Activated naive CD8-positive, alpha-beta T cell (primary cell): ENCODE data around the gene BRIX1.
"Not testable (repeated sequence)": the region's sequence is repeated elsewhere in the genome, so short reads cannot be mapped to it uniquely, and the experiment has no call there.

Experiments used
- H3K27ac Mint-ChIP-seq: one replicate; pipeline ENCODE4 v1.8.0; 2021; ENCODE audit warnings: mixed read lengths
- H3K27me3 Mint-ChIP-seq: one replicate; pipeline ENCODE4 v1.8.0; 2021; ENCODE audit warnings: mixed read lengths
- H3K36me3 Mint-ChIP-seq: one replicate; pipeline ENCODE4 v1.8.0; 2021; ENCODE audit warnings: mixed read lengths
- H3K4me1 Mint-ChIP-seq: one replicate; pipeline ENCODE4 v1.8.0; 2021; ENCODE audit warnings: low read depth, mixed read lengths
- H3K4me3 Mint-ChIP-seq: one replicate; pipeline ENCODE4 v1.8.0; 2021; ENCODE audit warnings: mild to moderate bottlenecking, mixed read lengths
- H3K9me3 Mint-ChIP-seq: one replicate; pipeline ENCODE4 v1.8.0; 2021; ENCODE audit warnings: low read depth, mixed read lengths

The BRIX1 gene

DNA sequence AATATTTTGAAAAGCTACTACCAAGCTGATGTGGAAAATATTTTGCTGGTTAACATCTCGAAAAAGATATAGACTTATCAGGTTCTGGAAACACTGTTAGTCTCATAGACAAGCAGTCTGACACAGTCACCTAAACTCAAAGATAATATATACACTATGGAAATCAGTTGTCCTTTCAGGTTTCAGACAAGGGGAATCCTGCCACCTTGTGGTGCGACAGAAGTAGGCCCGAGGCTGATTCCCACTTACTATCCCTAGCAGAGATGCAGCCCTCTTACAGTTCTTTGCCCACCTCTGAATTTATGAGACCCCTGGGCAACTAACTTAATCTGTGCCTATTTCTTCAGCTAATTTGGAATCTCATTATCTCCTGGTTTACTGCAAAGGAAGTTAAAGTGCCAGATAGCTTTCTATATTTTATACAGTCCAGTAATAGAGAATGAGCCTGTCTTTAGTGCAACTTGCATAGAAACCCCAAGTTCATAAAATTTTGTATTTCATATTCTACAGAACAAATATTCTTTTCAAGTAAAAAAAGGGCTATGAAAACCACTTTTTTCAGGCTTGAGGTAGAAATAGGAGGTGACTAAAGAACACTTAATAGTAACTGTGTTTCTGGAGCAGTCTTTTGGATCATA is 17.1 kb upstream of the BRIX1 start:
- Mint-ChIP-seq H3K27ac (no peak overlapping the region), H3K27me3 (no peaks in the 10 kb centered on the region), H3K4me1 (no peaks in the 10 kb centered on the region), H3K9me3 (no peaks in the 10 kb centered on the region), H3K4me3 (no peak overlapping the region), H3K36me3 (peaks cover 3% of the 10 kb centered on the region)

GRCh38 chr5:34899066-34899465 is 16.4 kb upstream of the BRIX1 start:
- H3K27me3 Mint-ChIP-seq: no peaks in the 10 kb centered on the region
- no peaks in the 10 kb centered on the region for H3K4me1 Mint-ChIP-seq
- peaks cover 3% of the 10 kb centered on the region for H3K36me3 Mint-ChIP-seq
- H3K27ac Mint-ChIP-seq: no peak overlapping the region
- no peaks in the 10 kb centered on the region for H3K9me3 Mint-ChIP-seq
- H3K4me3 Mint-ChIP-seq: no peak overlapping the region

- Mint-ChIP-seq H3K4me1 (no peaks in the 10 kb centered on the region), H3K27me3 (no peaks in the 10 kb centered on the region), H3K27ac (no peak overlapping the region), H3K4me3 (no peak overlapping the region), H3K36me3 (peaks cover 3% of the 10 kb centered on the region), H3K9me3 (no peaks in the 10 kb centered on the region)
Observed at GRCh38 chr5:34900652-34901051, 14.9 kb upstream of the BRIX1 start.

GRCh38 chr5:34903260-34903659 is 12.3 kb upstream of the BRIX1 start:
- Mint-ChIP-seq H3K4me3 (no peak overlapping the region), H3K36me3 (no peaks in the 10 kb centered on the region), H3K27ac (no peak overlapping the region), H3K4me1 (no peaks in the 10 kb centered on the region), H3K9me3 (no peaks in the 10 kb centered on the region), H3K27me3 (no peaks in the 10 kb centered on the region)

GRCh38 chr5:34905564-34905963 is 9.9 kb upstream of the BRIX1 start:
- no peaks in the 10 kb centered on the region for H3K27me3 Mint-ChIP-seq
- H3K36me3 Mint-ChIP-seq: peaks cover 9% of the 10 kb centered on the region
- no peaks in the 10 kb centered on the region for H3K4me1 Mint-ChIP-seq
- H3K9me3 Mint-ChIP-seq: no peaks in the 10 kb centered on the region
- no peak overlapping the region for H3K27ac Mint-ChIP-seq
- H3K4me3 Mint-ChIP-seq: no peak overlapping the region

DNA sequence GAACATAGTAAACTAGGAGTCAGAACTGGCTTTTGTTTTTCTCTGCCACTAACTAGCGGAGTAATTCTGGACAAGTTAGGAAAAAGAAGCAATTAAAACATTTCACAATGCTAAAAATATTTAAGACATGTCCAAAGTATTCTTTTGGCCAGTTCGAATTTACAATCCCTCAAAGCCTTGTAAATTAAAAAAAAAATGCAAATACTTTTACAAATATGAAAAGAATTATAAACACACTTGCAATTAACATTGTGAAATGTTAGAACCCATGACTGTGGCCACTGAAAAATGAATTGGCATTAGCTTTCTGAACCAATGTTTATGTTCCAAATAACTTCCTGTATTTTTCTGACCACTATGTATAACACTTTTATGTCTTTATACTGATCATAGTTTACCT is 2.4 kb upstream of the BRIX1 start:
- H3K27me3 Mint-ChIP-seq: no peaks in the 10 kb centered on the region
- no peak overlapping the region for H3K27ac Mint-ChIP-seq
- H3K4me1 Mint-ChIP-seq: peaks cover 31% of the 10 kb centered on the region
- no peak overlapping the region for H3K4me3 Mint-ChIP-seq
- peaks cover 26% of the 10 kb centered on the region for H3K36me3 Mint-ChIP-seq
- H3K9me3 Mint-ChIP-seq: no peaks in the 10 kb centered on the region

DNA sequence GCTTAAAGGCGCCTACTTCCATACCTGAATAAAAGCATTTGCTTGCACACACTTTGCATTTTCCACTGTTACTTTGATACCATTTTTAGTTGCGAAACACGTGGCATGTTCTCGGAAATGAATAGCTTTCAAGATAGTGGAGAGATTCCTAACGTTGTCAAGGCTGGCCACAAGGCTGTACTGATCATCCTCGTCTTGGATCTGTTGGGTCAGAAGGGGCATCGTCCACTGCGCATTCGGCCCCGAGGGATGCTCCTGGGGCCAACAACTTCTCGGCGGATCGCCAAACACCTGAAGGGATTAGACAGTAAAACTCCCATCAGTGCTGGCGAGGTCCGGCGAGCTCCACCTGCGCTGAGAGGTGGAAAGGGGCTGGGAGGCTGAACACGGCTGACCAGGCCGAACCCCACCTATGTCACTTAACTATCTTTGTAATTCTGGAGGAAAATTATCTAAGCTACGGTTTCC is 806 bp upstream of the BRIX1 start:
- H3K4me3 Mint-ChIP-seq: no peak overlapping the region
- H3K9me3 Mint-ChIP-seq: no peaks in the 10 kb centered on the region
- peaks cover 20% of the 10 kb centered on the region for H3K36me3 Mint-ChIP-seq
- no peak overlapping the region for H3K27ac Mint-ChIP-seq
- H3K27me3 Mint-ChIP-seq: no peaks in the 10 kb centered on the region
- H3K4me1 Mint-ChIP-seq: peaks cover 33% of the 10 kb centered on the region

- Mint-ChIP-seq H3K4me1 (peaks cover 34% of the 10 kb centered on the region), H3K9me3 (no peaks in the 10 kb centered on the region), H3K36me3 (peaks cover 19% of the 10 kb centered on the region), H3K4me3 (no peak overlapping the region), H3K27me3 (no peaks in the 10 kb centered on the region), H3K27ac (no peak overlapping the region)
Observed at GRCh38 chr5:34915856-34916192, 313 bp downstream of the BRIX1 start.

DNA sequence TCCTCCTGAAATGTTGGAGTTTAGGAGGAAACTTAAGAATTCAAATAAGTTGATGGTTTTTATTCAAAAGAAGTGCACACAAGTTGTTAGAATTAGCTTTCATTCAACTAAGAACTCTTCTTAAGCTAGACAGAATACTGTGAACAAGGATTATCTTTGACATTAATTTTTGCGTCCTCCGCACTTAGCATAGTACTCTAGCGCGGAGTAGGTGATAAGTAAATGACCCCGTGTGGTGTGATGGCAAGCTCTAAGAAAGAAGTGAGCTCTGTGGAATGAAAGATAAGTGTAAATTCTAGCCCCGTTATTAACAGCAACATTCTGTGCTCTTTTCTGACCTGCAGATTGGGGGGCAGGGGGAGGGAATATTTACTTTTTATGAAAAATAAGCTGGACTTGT is 1.0 kb downstream of the BRIX1 start:
- Mint-ChIP-seq H3K4me1 (peaks cover 36% of the 10 kb centered on the region), H3K27me3 (no peaks in the 10 kb centered on the region), H3K36me3 (peaks cover 17% of the 10 kb centered on the region), H3K4me3 (no peak overlapping the region), H3K27ac (no peak overlapping the region), H3K9me3 (no peaks in the 10 kb centered on the region)

GRCh38 chr5:34918025-34918424 is 2.5 kb downstream of the BRIX1 start:
- Mint-ChIP-seq H3K36me3 (peaks cover 12% of the 10 kb centered on the region), H3K9me3 (no peaks in the 10 kb centered on the region), H3K27ac (no peak overlapping the region), H3K4me3 (no peak overlapping the region), H3K27me3 (no peaks in the 10 kb centered on the region), H3K4me1 (peaks cover 39% of the 10 kb centered on the region)

DNA sequence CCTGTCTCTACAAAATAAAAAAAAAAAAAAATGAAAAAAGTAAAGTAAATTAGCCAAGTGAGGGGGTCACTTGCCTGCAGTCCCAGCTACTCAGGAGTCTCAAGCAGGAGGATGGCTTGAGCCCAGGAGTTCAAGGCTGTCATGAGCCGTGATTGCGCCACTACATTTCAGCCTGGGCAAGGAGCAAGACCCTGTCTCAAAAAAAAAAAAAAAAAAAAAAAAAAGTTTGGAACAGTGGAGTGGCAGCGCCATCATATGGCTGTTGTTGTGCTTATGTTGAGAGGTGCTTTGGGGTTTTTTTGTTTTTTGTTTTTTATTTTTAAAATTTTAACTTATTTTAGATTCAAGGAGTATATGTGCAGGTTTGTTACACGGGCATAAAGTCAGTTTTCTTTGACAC is 3.6 kb downstream of the BRIX1 start:
- no peaks in the 10 kb centered on the region for H3K27me3 Mint-ChIP-seq
- H3K4me1 Mint-ChIP-seq: peaks cover 40% of the 10 kb centered on the region
- peaks cover 18% of the 10 kb centered on the region for H3K36me3 Mint-ChIP-seq
- H3K9me3 Mint-ChIP-seq: no peaks in the 10 kb centered on the region
- H3K27ac Mint-ChIP-seq: no peak overlapping the region
- no peak overlapping the region for H3K4me3 Mint-ChIP-seq

DNA sequence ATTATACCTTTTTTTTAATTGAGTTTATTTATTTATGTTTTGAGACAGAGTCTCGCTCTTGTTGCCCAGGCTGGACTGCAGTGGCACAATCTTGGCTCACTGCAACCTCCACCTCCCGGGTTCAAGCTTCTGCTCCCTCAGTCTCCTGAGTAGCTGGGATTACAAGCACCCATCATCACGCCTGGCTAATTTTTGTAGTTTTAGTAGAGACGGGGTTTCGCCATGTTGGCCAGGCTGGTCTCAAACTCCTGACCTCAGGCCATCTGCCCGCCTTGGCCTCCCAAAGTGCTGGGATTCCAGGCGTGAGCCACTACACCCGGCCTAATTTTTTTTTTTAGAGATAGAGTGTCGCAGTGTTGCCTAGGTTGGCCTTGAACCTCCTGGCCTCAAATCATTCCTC is 7.7 kb downstream of the BRIX1 start:
- peaks cover 15% of the 10 kb centered on the region for H3K36me3 Mint-ChIP-seq
- H3K27me3 Mint-ChIP-seq, H3K9me3 Mint-ChIP-seq: not testable (repeated sequence)
- H3K27ac Mint-ChIP-seq: peak overlapping the region; percentile 91
- peak overlapping the region; percentile 62 for H3K4me3 Mint-ChIP-seq
- H3K4me1 Mint-ChIP-seq: peaks cover 31% of the 10 kb centered on the region

GRCh38 chr5:34923694-34924461 is 8.4 kb downstream of the BRIX1 start:
- H3K9me3 Mint-ChIP-seq: no peaks in the 10 kb centered on the region
- no peaks in the 10 kb centered on the region for H3K27me3 Mint-ChIP-seq
- H3K36me3 Mint-ChIP-seq: peaks cover 15% of the 10 kb centered on the region
- peak overlapping the region; percentile 62 for H3K4me3 Mint-ChIP-seq
- H3K27ac Mint-ChIP-seq: peak overlapping the region; percentile 91
- H3K4me1 Mint-ChIP-seq: peaks cover 31% of the 10 kb centered on the region

DNA sequence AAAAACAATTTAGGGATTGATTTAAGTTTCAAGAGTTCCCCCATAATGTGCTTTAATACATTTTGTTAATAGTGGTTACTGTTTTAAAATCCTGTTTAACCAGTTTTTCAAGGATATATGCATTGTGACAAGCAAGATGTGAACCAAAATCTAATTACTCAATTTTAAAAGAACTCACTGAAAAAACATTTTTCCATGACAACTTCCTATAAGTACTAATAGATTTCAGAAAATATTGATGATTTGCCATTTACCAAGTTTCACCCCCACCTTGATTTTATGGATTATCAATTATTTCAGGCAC is 8.9 kb downstream of the BRIX1 start:
- Mint-ChIP-seq H3K27ac (peak overlapping the region; percentile 91), H3K4me3 (peak overlapping the region; percentile 61), H3K9me3 (no peaks in the 10 kb centered on the region), H3K36me3 (peaks cover 15% of the 10 kb centered on the region), H3K27me3 (no peaks in the 10 kb centered on the region), H3K4me1 (peaks cover 35% of the 10 kb centered on the region)

DNA sequence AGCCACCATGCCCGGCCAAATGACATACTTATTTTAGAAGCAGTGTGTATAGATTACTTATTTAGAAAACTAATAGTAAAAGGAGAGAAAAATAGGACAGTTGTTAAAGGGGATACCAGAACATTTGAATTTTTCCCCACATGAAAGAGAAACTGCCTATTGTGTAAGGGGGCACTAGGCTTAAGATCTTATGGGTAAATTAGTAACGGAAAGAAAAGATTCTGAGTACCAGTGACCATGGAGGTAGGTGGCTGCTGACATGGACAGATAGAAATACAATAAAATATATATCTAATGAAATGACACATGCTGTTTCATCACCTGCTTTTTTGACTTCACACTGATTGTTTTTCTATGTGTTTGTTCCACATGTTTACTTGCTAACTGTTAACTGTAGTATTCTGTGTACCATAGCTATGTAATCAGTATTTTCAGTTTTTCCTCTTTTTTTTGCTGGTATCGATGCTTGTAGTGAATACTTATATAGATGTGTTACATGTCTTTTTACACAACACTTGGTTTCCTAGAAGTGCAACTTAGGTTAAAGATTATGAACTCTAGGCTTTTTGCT is 10.9 kb downstream of the BRIX1 start:
- peaks cover 13% of the 10 kb centered on the region for H3K36me3 Mint-ChIP-seq
- peaks cover 43% of the 10 kb centered on the region for H3K4me1 Mint-ChIP-seq
- peak overlapping the region; percentile 58 for H3K27ac Mint-ChIP-seq
- H3K4me3 Mint-ChIP-seq: no peak overlapping the region
- H3K27me3 Mint-ChIP-seq: no peaks in the 10 kb centered on the region
- no peaks in the 10 kb centered on the region for H3K9me3 Mint-ChIP-seq

- H3K4me1 Mint-ChIP-seq: peaks cover 48% of the 10 kb centered on the region
- peaks cover 11% of the 10 kb centered on the region for H3K36me3 Mint-ChIP-seq
- no peaks in the 10 kb centered on the region for H3K9me3 Mint-ChIP-seq
- H3K27ac Mint-ChIP-seq: peak overlapping the region; percentile 22
- H3K4me3 Mint-ChIP-seq: no peak overlapping the region
- no peaks in the 10 kb centered on the region for H3K27me3 Mint-ChIP-seq
Observed at GRCh38 chr5:34927785-34928184, 12.3 kb downstream of the BRIX1 start.
